Measurements from ENCODE around the gene SMIM11. TPM values are rescaled to one million over a fixed set of nuclear protein-coding genes. Genes with fewer than 3 reads are reported as not detected.
"Not testable (repeated sequence)": the region's sequence is repeated elsewhere in the genome, so short reads cannot be mapped to it uniquely, and the experiment has no call there.

Gene SMIM11
- polyA plus RNA-seq, 1 experiment, result 15.1 TPM

DNA sequence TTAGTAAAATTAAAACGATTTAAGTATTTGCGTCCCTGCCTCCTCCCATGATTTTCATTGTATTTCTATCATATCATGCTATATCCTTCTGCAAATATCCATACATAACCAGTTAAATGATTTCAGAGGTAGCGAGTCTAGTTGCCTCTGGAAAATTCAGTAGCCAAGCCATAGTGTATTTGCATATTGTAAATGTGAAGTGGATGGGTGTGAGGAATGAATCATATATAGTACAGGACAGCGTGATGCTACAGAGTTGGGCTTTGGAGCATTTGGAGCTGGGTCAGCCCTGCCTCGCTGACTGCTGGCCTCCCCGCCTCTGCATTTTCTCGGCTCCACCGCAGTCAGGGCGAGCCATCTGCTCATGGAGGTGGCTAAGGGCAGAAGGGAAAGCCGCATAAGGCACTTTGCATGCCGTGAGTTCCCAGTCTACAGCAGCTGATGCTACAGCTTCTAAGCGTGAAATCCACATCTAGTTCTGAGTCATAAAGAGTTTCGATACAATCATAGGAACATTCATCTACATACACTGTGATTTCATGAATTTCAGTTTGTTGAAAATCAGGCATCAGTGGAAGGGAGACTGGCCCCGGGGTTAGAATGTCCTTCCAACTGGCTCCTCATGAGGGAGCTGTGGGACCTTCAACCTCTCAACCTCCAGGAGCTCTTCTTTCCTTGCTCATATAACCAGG, 8.6 kb downstream of the SMIM11 start:
- H3K9me3 ChIP-seq (ENCODE audit: control insufficient read depth, insufficient read depth, low read length); H3K4me3 ChIP-seq (ENCODE audit: low read depth, low read length); H3K27ac ChIP-seq (ENCODE audit: low read depth, low read length); H3K27me3 ChIP-seq (ENCODE audit: control insufficient read depth, insufficient read depth, low read length); POLR2A ChIA-PET; DNase-seq (ENCODE audit: low read depth, low spot score); CTCF ChIA-PET: not testable (repeated sequence)

DNA sequence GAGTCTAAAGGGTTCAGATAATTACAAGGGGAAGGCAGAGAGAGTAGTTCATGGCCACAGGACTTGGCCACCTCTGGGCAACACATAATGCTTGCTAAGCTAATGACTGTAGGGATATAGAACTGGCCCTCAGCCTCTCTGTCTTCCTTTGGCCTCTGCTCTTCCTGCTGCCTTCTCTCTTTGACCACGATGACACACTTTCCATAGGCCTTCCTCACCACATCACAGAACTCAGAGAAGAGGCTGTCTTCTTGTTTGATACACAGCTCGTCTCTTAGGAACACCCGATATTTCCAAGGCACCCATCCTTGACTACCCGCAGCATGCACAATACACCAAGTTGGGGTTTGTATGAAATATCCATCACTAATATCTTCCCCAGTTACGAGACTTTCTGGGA, 25.2 kb downstream of the SMIM11 start:
- H3K4me3 ChIP-seq (ENCODE audit: low read depth, low read length); H3K9me3 ChIP-seq (ENCODE audit: control insufficient read depth, insufficient read depth, low read length); H3K27me3 ChIP-seq (ENCODE audit: control insufficient read depth, insufficient read depth, low read length); CTCF ChIA-PET; POLR2A ChIA-PET; H3K27ac ChIP-seq (ENCODE audit: low read depth, low read length); DNase-seq (ENCODE audit: low read depth, low spot score): not testable (repeated sequence)

DNA sequence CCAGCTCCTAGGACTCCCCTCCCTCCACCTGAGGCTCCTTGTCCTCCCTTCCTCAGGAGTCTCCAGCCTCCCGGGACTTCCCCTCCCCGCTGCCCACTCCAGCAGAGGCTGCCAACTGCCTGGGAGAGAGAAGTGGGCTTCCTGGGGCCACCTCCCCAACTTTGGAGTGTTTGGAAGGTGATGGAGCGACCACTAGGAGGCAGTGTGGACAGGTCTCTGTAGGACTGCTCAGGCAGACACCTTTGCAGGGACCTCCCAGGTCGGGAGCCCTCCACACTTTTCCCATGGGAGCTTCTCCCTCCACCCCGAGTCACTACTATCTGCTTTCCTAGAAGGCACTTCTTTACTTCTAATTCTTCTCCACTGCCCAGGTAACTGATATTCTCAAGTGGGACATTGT, 29.4 kb downstream of the SMIM11 start:
- H3K27ac ChIP-seq (ENCODE audit: low read depth, low read length); DNase-seq (ENCODE audit: low read depth, low spot score); CTCF ChIA-PET; POLR2A ChIA-PET; H3K4me3 ChIP-seq (ENCODE audit: low read depth, low read length); H3K27me3 ChIP-seq (ENCODE audit: control insufficient read depth, insufficient read depth, low read length); H3K9me3 ChIP-seq (ENCODE audit: control insufficient read depth, insufficient read depth, low read length): not testable (repeated sequence)

DNA sequence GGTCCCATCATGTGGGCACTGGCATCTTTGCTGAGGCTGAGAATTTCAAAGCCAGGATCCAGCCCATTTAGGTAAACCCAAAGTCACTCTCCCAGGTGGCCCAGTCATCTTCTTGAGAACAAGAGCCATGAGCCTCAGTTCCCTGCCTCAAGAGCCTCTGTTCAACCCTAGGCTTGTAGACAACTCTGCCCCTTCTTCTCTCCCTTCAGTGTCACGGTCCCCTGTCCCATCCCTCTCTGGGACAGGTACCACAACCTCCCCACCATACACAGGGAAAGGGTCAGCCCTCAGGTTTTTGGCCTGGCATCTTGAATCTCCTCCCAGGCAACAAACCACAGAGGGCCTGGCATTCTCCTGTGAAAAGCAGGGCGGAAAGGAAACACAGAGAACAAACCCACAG, 30.4 kb downstream of the SMIM11 start:
- H3K9me3 ChIP-seq (ENCODE audit: control insufficient read depth, insufficient read depth, low read length); H3K27me3 ChIP-seq (ENCODE audit: control insufficient read depth, insufficient read depth, low read length); CTCF ChIA-PET; POLR2A ChIA-PET; H3K4me3 ChIP-seq (ENCODE audit: low read depth, low read length); DNase-seq (ENCODE audit: low read depth, low spot score); H3K27ac ChIP-seq (ENCODE audit: low read depth, low read length): not testable (repeated sequence)

DNA sequence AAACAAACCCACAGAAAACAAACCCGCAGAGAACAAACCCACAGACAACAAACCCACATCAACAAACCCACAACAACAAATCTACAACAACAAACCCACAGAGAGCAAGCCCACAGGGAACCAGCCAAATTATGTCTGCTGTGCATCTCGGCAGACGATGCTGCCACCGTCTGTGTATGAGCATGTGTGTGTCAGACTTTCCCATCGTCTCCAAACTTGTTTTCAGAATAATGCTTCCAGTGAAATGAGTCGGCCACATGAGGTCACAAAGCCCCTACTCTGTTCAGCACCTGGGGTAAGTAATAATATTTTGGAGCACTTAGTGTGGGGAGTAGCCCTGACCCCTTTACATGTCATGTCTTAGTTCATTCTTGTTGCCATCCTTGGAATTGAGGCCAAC, 30.8 kb downstream of the SMIM11 start:
- H3K27ac ChIP-seq (ENCODE audit: low read depth, low read length); H3K9me3 ChIP-seq (ENCODE audit: control insufficient read depth, insufficient read depth, low read length); DNase-seq (ENCODE audit: low read depth, low spot score); CTCF ChIA-PET; H3K27me3 ChIP-seq (ENCODE audit: control insufficient read depth, insufficient read depth, low read length); H3K4me3 ChIP-seq (ENCODE audit: low read depth, low read length); POLR2A ChIA-PET: not testable (repeated sequence)

DNA sequence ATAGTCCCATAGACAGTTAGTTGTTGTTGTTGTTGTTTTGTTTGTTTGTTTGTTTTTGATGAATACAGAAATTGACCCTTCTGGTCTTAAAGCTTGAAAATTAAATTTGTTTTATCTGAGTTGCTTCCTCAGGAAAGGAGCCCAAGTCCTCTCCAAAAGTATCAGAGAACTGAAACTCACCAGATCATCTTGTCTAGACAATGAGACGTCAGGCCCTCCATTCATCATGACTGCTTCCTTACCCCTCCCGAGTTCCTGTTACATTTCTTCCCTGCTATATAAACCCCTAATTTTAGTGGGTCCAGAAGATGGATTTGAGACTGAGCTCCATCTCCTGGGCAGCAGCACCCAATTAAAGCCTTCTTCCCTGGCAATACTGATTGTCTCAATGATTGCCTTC, 31.4 kb downstream of the SMIM11 start:
- H3K9me3 ChIP-seq (ENCODE audit: control insufficient read depth, insufficient read depth, low read length); CTCF ChIA-PET; H3K27me3 ChIP-seq (ENCODE audit: control insufficient read depth, insufficient read depth, low read length); H3K27ac ChIP-seq (ENCODE audit: low read depth, low read length); H3K4me3 ChIP-seq (ENCODE audit: low read depth, low read length); POLR2A ChIA-PET; DNase-seq (ENCODE audit: low read depth, low spot score): not testable (repeated sequence)

DNA sequence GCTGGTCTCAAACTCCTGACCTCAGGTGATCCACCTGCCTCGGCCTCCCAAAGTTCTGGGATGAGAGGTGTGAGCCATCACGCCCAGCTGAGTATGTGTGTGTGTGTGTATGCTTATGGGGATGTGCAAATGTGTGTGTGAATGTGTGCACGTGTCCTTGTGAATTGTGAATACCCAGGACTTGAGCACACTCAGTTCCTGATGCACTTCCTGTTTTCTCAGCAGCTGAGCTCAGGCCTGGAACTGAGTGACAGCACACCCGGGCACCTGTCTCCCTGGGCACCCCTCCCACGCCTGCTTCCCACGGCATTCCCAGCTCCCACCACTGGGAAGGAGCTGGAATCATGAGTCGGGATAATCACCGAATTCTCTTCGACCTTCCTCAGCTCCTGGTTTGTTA, 32.0 kb downstream of the SMIM11 start:
- DNase-seq (ENCODE audit: low read depth, low spot score); H3K27me3 ChIP-seq (ENCODE audit: control insufficient read depth, insufficient read depth, low read length); POLR2A ChIA-PET; H3K9me3 ChIP-seq (ENCODE audit: control insufficient read depth, insufficient read depth, low read length); H3K27ac ChIP-seq (ENCODE audit: low read depth, low read length); CTCF ChIA-PET; H3K4me3 ChIP-seq (ENCODE audit: low read depth, low read length): not testable (repeated sequence)

DNA sequence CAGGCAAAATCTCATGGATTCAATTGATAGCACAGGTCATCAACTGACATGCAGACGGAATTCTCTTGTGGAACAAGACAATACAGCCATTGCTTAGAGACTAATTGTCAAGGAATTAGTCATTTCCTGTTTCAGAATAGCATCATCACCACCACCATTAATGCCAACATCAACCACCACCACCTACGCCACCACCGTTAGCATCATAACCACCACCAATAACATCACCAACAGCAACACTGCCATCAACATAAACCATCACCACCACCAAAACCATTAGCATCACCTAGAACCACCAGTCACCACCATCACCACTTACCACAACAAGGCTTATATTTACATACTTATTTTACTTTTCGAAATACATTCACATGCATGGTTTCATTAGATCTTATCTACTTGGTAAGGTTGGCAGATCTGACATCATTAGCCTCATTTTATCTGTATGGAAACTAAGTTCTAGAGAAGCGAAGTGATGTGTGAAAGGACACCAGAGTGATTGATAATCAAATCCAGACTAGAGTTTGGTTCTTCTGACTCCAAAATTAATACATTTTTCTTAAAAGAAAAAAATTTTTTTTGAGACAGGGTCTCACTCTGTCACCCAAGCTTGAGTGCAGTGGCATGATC, 42.3 kb downstream of the SMIM11 start:
- DNase-seq (ENCODE audit: low read depth, low spot score); H3K27ac ChIP-seq (ENCODE audit: low read depth, low read length); CTCF ChIA-PET; H3K4me3 ChIP-seq (ENCODE audit: low read depth, low read length); H3K9me3 ChIP-seq (ENCODE audit: control insufficient read depth, insufficient read depth, low read length); POLR2A ChIA-PET; H3K27me3 ChIP-seq (ENCODE audit: control insufficient read depth, insufficient read depth, low read length): not testable (repeated sequence)

DNA sequence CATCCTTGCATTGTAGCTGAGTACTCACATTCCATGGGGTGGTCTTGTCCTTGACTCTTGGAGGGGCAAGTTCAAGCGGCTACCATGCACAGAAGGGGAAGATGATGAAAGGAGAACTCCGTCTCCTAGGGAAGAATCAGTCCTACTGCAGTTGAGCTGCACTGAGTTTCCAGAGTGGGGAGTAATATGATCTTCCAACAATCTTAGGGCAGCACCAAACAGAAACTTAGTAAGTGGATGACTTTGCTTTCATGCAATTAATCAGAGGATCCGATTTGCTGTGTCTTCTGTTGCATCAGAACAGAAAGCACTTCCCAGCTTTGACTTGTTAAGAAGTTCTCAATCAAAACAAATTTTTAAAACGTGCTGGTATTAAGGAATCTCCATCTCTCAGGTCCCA, 48.5 kb downstream of the SMIM11 start, which contains the start of gene SMIM34:
SMIM34 (minus strand) TSS at position 147 of the 400 bp plus-strand sequence; CDS start at position 35, 112 bp downstream.
- H3K4me3 ChIP-seq (ENCODE audit: low read depth, low read length); CTCF ChIA-PET; POLR2A ChIA-PET; H3K27me3 ChIP-seq (ENCODE audit: control insufficient read depth, insufficient read depth, low read length); DNase-seq (ENCODE audit: low read depth, low spot score); H3K27ac ChIP-seq (ENCODE audit: low read depth, low read length); H3K9me3 ChIP-seq (ENCODE audit: control insufficient read depth, insufficient read depth, low read length): not testable (repeated sequence)

DNA sequence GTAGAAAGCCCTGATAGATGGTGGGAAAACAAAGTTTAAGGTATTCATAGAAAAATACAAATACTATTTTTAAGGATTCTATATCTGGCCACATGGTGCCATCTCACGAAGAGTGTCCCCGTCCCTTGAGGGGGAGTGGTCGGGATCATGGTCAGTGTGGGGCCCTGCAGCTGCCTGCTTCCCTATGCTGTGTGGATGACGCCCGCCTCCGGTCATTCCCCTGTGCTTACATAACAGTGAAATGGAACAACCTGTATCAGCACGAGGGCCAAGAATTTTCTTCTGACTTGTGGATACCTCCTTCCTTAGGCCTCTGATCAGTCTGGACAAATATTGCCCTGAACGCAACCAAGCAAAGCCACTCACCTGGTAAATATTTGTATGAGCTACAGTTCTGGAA, 52.0 kb downstream of the SMIM11 start:
- not testable (repeated sequence) for DNase-seq (ENCODE audit: low read depth, low spot score)

DNA sequence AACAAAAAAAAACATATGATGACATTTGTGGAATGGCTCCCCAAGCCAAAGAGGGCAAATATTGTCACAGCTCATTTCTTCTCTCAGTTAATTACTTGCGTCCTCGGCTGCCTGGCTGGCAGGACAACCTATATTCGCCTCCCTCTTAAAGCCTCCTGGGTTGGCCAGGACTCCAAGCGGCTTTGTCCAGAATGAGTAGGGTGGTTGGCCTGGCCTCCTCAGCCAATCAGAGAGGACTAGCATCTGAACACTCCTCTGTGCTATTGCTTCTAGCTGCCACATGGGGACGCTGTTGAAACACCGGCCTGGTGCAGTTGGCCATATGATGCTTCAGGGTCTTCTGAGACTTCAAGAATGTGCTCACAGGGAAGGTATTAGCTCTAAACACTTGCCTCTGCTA, 53.1 kb downstream of the SMIM11 start:
- H3K9me3 ChIP-seq (ENCODE audit: control insufficient read depth, insufficient read depth, low read length); H3K27ac ChIP-seq (ENCODE audit: low read depth, low read length); H3K27me3 ChIP-seq (ENCODE audit: control insufficient read depth, insufficient read depth, low read length); CTCF ChIA-PET; H3K4me3 ChIP-seq (ENCODE audit: low read depth, low read length); DNase-seq (ENCODE audit: low read depth, low spot score); POLR2A ChIA-PET: not testable (repeated sequence)

More for the DNA sequence above, 52.0 kb downstream of the SMIM11 start:
- H3K9me3 ChIP-seq (ENCODE audit: control insufficient read depth, insufficient read depth, low read length); H3K27ac ChIP-seq (ENCODE audit: low read depth, low read length); CTCF ChIA-PET; POLR2A ChIA-PET; H3K27me3 ChIP-seq (ENCODE audit: control insufficient read depth, insufficient read depth, low read length); H3K4me3 ChIP-seq (ENCODE audit: low read depth, low read length): not testable (repeated sequence)

DNA sequence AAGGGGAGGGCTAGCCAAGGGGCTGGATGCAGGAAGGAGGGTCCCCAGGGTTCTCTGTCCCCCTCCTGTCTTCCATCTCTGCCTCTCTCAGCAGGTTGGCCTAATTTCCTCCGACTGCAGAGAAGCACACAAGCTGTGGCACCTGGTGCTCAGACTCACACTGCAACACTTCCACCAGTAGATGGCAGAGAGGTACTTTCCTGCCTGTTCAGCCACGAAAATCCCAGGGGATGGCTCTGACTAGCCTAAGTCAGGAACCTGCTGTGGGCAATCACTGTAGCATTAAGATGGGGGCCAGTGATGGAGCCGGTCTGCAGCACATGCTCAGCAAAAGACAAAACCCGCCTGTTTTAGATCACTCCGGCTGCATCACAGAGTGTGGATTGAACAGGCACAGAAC, 54.4 kb downstream of the SMIM11 start:
- H3K27me3 ChIP-seq (ENCODE audit: control insufficient read depth, insufficient read depth, low read length); H3K27ac ChIP-seq (ENCODE audit: low read depth, low read length); POLR2A ChIA-PET; H3K4me3 ChIP-seq (ENCODE audit: low read depth, low read length); DNase-seq (ENCODE audit: low read depth, low spot score); CTCF ChIA-PET; H3K9me3 ChIP-seq (ENCODE audit: control insufficient read depth, insufficient read depth, low read length): not testable (repeated sequence)

Data from AG04450 (cell line).